GM19099 (cell line): ENCODE measurements around the gene ARHGAP5.

Experiments
- POLR2A ChIP-seq: IDR thresholded peaks from 3 replicates; pipeline ENCODE4 v1.6.1; 2011; ENCODE audit warnings: low read depth; ENCODE audit not compliant: insufficient read length; ENCODE audit errors: extremely low read depth

The ARHGAP5 gene

GRCh38 chr14:32085845-32086383 is 8.8 kb downstream of the ARHGAP5 start:
- no peak for TF ChIP-seq POLR2A

DNA sequence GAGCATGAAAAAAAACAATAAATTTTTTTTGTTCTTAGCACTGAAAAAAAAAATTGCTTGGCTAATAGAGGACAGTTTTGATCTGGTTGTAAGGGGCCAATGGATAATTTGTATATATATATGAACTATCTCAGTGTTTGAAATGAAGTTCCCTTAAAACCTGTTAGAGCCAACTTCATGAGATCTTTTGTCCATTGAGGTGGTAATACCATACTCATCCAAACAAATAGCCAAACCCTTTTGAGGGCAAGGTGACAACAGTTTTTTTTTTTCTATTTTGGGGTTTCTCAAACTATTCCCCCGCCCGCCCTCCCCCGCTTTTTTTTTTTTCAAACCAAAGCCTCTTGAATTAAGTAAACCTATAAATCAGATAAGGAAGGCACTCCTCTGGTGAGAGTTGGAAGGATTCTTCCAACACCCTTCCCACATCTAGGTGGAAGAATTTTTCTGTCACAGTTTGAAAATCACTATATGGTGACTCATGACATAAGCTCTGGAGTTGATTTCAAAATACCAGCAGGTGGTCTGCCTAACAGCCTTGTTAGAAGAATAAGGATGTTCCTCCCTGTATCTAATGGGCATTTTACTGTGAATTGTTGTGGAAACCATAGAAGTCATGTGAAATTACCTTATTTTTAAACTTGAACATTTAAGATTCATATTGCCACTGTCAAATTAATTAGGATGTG is 10.2 kb downstream of the ARHGAP5 start:
- no peak for TF ChIP-seq POLR2A

DNA sequence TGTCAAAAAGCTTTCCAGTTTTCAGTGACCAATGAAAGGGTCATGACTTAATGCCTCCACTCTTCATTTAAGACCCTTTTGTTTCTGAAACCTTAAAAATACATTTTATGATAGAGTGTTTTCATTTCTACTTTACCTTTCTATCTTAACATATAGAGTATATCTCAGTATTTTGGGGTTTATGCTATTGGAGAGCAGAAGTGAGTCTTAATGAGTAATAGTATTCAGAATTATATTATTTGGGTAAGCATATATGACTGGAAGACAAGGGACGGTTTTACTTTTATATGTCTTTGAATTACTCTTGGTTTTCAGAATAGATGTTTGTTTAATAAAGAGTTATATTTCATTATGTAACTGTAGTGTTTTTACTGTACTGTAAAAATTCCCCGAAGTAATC is 10.8 kb downstream of the ARHGAP5 start:
- TF ChIP-seq POLR2A = no peak

GRCh38 chr14:32090686-32091085 is 13.6 kb downstream of the ARHGAP5 start:
- TF ChIP-seq POLR2A = no peak

- TF ChIP-seq POLR2A = no peak
These were observed 22.4 kb downstream of the ARHGAP5 start for GRCh38 chr14:32099473-32099872.

- TF ChIP-seq POLR2A = no peak
These were observed 23.1 kb downstream of the ARHGAP5 start for GRCh38 chr14:32100175-32100574.

DNA sequence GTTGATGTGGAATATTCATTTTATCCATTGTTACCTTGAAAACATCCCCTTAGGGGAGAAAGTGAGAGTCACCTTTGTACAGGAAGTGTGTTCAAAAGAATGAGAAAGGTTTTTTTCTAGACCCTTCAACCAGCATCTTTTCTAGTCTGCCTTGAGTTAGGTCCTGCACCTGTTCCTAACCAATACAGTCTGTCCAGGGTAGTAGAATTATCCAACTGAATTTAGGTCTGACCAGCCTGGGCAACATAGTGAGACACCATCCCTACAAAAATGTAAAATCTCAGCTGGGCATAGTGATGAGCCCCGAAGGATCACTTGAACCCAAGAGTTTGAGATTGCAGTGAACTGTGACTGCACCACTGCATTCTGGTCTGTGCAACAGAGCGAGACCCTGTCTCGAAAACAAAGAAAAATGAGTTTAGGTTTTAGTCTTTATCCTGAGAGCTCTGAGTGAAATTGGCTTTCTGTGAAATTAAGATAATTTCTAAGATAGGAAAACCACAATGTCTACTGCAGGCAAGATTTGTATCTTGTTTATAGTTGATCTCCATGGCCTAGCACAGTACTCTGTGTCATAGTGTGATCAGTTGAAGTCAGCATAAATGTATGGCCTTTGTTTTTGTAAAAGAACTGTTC is 25.2 kb downstream of the ARHGAP5 start:
- TF ChIP-seq POLR2A = no peak

- TF ChIP-seq POLR2A = no peak
These were observed 25.9 kb downstream of the ARHGAP5 start for GRCh38 chr14:32102968-32103367.

DNA sequence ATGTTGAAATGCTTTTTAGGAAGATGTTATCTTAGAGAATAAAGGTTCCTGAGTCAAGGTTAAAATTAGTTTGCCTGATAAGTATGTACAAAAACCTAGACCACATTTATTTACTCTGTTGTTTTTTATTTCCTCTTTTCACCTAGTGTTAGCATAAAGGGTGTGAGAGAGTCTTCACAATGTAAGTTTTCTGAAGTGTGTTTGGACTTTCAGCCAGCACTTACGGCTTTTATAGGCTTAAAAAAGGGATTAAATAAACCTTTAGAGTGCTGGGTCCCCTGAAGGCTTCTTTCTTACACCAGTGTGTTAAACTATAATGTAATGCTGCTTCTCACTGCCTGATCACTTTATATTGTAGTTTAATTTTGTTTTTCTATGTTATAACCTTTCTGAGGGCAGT is 27.2 kb downstream of the ARHGAP5 start:
- TF ChIP-seq POLR2A = no peak

DNA sequence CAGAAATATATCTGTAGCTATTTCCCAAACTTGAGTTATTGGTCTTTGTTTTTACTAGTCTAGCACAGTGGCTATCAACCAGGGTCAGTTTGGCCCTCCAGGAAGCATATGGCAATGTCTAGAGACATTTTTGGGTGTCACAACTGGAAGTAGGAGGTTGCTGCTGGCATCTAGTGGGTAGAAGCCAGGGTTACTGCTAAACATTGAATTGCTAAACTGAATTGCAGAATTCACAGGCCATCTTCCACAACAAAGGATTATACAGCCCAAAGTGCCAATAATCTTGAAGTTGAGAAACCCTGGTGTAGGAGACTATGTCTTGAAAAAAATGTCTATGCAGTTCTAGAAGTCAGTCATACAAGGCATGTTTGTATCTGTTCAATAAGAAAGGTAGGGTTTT is 27.7 kb downstream of the ARHGAP5 start:
- no peak for TF ChIP-seq POLR2A

DNA sequence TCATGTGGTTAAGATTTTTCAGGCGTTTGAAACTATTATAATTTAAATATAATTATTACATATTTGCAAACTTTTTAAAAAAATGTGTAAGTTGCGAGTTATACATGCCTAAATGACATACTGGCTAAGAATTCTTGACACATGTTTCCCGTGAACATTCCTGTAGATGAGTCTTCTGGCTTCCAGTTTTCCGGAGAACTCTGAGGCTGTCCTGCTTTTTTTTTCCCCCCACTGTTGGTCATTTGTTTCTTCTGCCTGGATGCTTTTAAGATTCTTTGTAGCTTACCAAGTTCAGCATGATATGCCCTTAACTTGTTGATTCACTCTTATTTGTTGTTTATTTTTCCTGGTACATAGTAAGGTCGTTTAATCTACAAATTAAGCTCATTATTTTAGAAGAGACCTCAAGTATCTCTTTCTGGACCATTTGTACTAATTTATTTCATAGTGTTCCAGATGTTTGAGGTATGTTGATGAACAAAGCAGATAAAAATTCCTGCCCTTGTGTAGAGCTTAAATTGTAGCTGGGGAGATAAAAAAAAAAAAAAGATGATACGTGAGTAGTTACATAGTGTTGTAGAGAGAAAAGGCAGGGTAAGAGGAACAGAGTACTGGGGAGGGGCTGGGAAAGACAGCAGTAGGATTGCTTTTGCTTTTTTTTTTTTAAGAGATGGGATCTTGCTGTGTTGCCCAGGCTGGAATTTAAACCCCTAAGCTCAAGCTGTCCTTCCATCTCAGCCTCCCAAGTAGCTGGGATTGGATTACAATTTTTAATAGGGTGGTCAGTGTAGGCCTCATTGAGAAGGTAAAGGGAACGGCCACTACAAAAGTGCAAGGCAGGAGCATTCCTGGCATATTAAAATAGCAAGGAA is 32.8 kb downstream of the ARHGAP5 start:
- no peak for TF ChIP-seq POLR2A

- no peak for TF ChIP-seq POLR2A
These were observed 33.4 kb downstream of the ARHGAP5 start for GRCh38 chr14:32110548-32110896.

DNA sequence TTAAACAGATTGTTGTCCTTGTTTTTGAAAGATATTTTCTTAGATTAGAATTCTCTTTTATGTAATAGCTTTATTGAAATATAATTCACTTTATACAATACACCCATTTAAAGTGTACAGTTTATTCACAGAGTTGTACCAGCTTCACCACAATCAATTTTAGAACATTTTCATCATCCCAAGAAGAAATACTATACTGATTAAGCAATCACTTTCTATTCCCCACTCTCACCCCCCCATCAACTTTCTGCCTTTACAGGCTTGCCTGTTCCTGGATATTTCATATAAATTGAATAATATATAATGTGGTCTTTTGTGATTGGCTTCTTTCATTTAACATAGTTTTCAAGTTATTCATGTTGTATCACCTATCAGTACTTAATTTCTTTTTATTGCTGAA is 44.4 kb downstream of the ARHGAP5 start:
- TF ChIP-seq POLR2A = no peak

- no peak for TF ChIP-seq POLR2A
These were observed 44.8 kb downstream of the ARHGAP5 start for GRCh38 chr14:32121948-32122347.

- no peak for TF ChIP-seq POLR2A
These were observed 51.6 kb downstream of the ARHGAP5 start for GRCh38 chr14:32128703-32129102.
